H1 (cell line): ENCODE results near the gene BPIFB6. TPM values are rescaled to one million over a fixed set of nuclear protein-coding genes. Genes with fewer than 3 reads are reported as not detected.

Experiments
- CTCF ChIA-PET: fragments of 300-600 bp; sonication (Branson Sonifier 250); formaldehyde crosslinking; loops from one replicate; lab custom pipeline; 2021; ENCODE audit not compliant: partially characterized antibody; lab: Charles Lee
- POLR2A ChIA-PET: fragments of 300-600 bp; sonication (Branson Sonifier 250); formaldehyde crosslinking; loops from one replicate; lab custom pipeline; 2021; ENCODE audit warnings: inconsistent platforms; ENCODE audit not compliant: partially characterized antibody; lab: Charles Lee
- DNase-seq, 2 experiments: peaks; one replicate each; pipeline versions ENCODE4 v3.0.0 to v3.0.0-alpha.2; 2010 to 2022; ENCODE audit warnings: low spot score in 2 of 2, low read depth in 1 of 2, mixed read lengths in 1 of 2
- FAIRE-seq: peaks from 2 replicates; lab custom pipeline; 2011; peaks lifted over from hg19 to GRCh38; lab: Jason Lieb, UNC
- H2AFZ ChIP-seq: 2 replicates; pipeline ENCODE4 v1.8.1; 2012; ENCODE audit warnings: low read length, inconsistent platforms
- H2AK5ac ChIP-seq: 2 replicates; pipeline ENCODE4 v1.6.1; 2013; ENCODE audit warnings: low read depth, low read length
- H2BK120ac ChIP-seq: replicated peaks from 2 replicates; pipeline ENCODE3; 2013; ENCODE audit warnings: low read depth, low read length, inconsistent platforms
- H2BK12ac ChIP-seq: 2 replicates; pipeline ENCODE4 v1.6.1; 2013; ENCODE audit warnings: low read depth, low read length
- H2BK15ac ChIP-seq: 2 replicates; pipeline ENCODE4 v1.6.1; 2013; ENCODE audit warnings: low read length
- H2BK20ac ChIP-seq: 2 replicates; pipeline ENCODE4 v1.6.1; 2013; ENCODE audit warnings: low read length
- H2BK5ac ChIP-seq: 2 replicates; pipeline ENCODE4 v1.6.1; 2013; ENCODE audit warnings: low read depth, low read length
- H3K14ac ChIP-seq: 2 replicates; pipeline ENCODE4 v1.6.1; 2013; ENCODE audit warnings: inconsistent platforms; ENCODE audit not compliant: insufficient read length
- H3K18ac ChIP-seq: 2 replicates; pipeline ENCODE4 v1.6.1; 2013; ENCODE audit warnings: low read length; ENCODE audit errors: extremely low read depth
- H3K23ac ChIP-seq: 2 replicates; pipeline ENCODE4 v1.6.1; 2013; ENCODE audit warnings: inconsistent platforms; ENCODE audit not compliant: insufficient read length
- H3K23me2 ChIP-seq: 2 replicates; pipeline ENCODE4 v1.6.1; 2013; ENCODE audit warnings: low read depth, low read length
- H3K27ac ChIP-seq: 2 replicates; pipeline ENCODE4 v1.6.1; 2011; ENCODE audit warnings: low read depth, low read length, inconsistent platforms
- H3K27me3 ChIP-seq, 4 experiments: replicated peaks in 1 of 4; 1 replicate in 1 of 4; 2 replicates in 3 of 4; pipeline versions ENCODE4 v1.6.1 to v1.8.1; 2011 to 2013; ENCODE audit warnings: low read length in 3 of 4, mild to moderate bottlenecking in 3 of 4, inconsistent platforms in 2 of 4, mixed read lengths in 2 of 4, moderate library complexity in 1 of 4; ENCODE audit not compliant: control insufficient read depth in 3 of 4, insufficient read depth in 3 of 4; ENCODE audit errors: extremely low read depth in 1 of 4
- H3K36me3 ChIP-seq, 4 experiments: 2 replicates each; pipeline versions ENCODE4 v1.6.1 to v1.8.1; 2011 to 2013; ENCODE audit warnings: mild to moderate bottlenecking in 4 of 4, low read length in 3 of 4, moderate library complexity in 2 of 4, control low read depth in 1 of 4, inconsistent platforms in 1 of 4; ENCODE audit not compliant: insufficient read depth in 4 of 4, control insufficient read depth in 2 of 4
- H3K4ac ChIP-seq: replicated peaks from 2 replicates; pipeline ENCODE3; 2013; ENCODE audit warnings: low read length, low read depth, mixed read lengths, inconsistent platforms; ENCODE audit not compliant: insufficient read length
- H3K4me1 ChIP-seq, 4 experiments: replicated peaks in 1 of 4; 1 replicate in 1 of 4; 2 replicates in 3 of 4; pipeline versions ENCODE4 v1.6.1 to v1.8.1; 2011 to 2013; ENCODE audit warnings: low read length in 3 of 4, inconsistent platforms in 2 of 4, mixed read lengths in 1 of 4; ENCODE audit not compliant: insufficient read depth in 4 of 4, control insufficient read depth in 3 of 4
- H3K4me2 ChIP-seq, 2 experiments: 2 replicates each; pipeline versions ENCODE4 v1.6.1 to v1.8.1; 2011 to 2013; ENCODE audit warnings: low read depth in 2 of 2, low read length in 2 of 2, control low read depth in 1 of 2, inconsistent platforms in 1 of 2, mild to moderate bottlenecking in 1 of 2; ENCODE audit not compliant: insufficient read depth in 1 of 2
- H3K4me3 ChIP-seq, 4 experiments: fragments of 200-600, 300-600 bp in 1 of 4; sonication (generic), shearing (Covaris generic), sonication (Bioruptor Twin) in 1 of 4; 2 replicates each; pipeline versions ENCODE4 v1.5.1 to v1.8.1; 2011 to 2016; ENCODE audit warnings: low read length in 4 of 4, low read depth in 3 of 4, control low read depth in 2 of 4, inconsistent platforms in 2 of 4, mild to moderate bottlenecking in 2 of 4, mixed read lengths in 1 of 4, moderate library complexity in 1 of 4; ENCODE audit not compliant: insufficient read depth in 2 of 4; ENCODE audit errors: extremely low read depth in 1 of 4
- H3K56ac ChIP-seq: replicated peaks from 2 replicates; pipeline ENCODE3; 2013; ENCODE audit warnings: low read depth, mild to moderate bottlenecking, mixed read lengths, low read length, inconsistent platforms; ENCODE audit not compliant: insufficient read length
- H3K79me1 ChIP-seq: 2 replicates; pipeline ENCODE4 v1.6.1; 2013; ENCODE audit warnings: low read depth, low read length, control low read depth
- H3K79me2 ChIP-seq, 2 experiments: 2 replicates each; pipeline versions ENCODE4 v1.6.1 to v1.8.1; 2012 to 2013; ENCODE audit warnings: low read length in 2 of 2, mild to moderate bottlenecking in 2 of 2, inconsistent platforms in 1 of 2; ENCODE audit not compliant: insufficient read depth in 2 of 2, control insufficient read depth in 1 of 2
- H3K9ac ChIP-seq, 4 experiments: replicated peaks in 1 of 4; 1 replicate in 1 of 4; 2 replicates in 3 of 4; pipeline versions ENCODE4 v1.6.1 to v1.8.1; 2011 to 2013; ENCODE audit warnings: low read depth in 3 of 4, low read length in 3 of 4, control low read depth in 2 of 4, mild to moderate bottlenecking in 2 of 4, moderate library complexity in 2 of 4, inconsistent platforms in 1 of 4; ENCODE audit errors: extremely low read depth in 1 of 4
- H3K9me3 ChIP-seq, 2 experiments: 2 replicates each; pipeline versions ENCODE4 v1.6.1 to v1.8.1; 2012 to 2013; ENCODE audit warnings: mild to moderate bottlenecking in 2 of 2, moderate library complexity in 2 of 2, control low read depth in 1 of 2, inconsistent platforms in 1 of 2, low read depth in 1 of 2, low read length in 1 of 2, mixed read lengths in 1 of 2; ENCODE audit not compliant: insufficient read depth in 2 of 2
- H4K20me1 ChIP-seq, 2 experiments: replicated peaks in 1 of 2; 2 replicates each; pipeline versions ENCODE3 to v1.8.1; 2011 to 2013; ENCODE audit warnings: inconsistent platforms in 2 of 2, low read length in 2 of 2, mild to moderate bottlenecking in 1 of 2; ENCODE audit not compliant: insufficient read depth in 2 of 2, control insufficient read depth in 1 of 2
- H4K5ac ChIP-seq: 2 replicates; pipeline ENCODE4 v1.6.1; 2013; ENCODE audit warnings: low read length, low read depth, mixed read lengths, inconsistent platforms; ENCODE audit not compliant: insufficient read length
- H4K8ac ChIP-seq: 2 replicates; pipeline ENCODE4 v1.8.0; 2013; ENCODE audit warnings: mild to moderate bottlenecking, moderate library complexity, low read length, inconsistent platforms; ENCODE audit not compliant: insufficient read depth; ENCODE audit errors: extremely low read depth
- H4K91ac ChIP-seq: replicated peaks from 2 replicates; pipeline ENCODE3; 2013; ENCODE audit warnings: low read length, mixed read lengths, inconsistent platforms; ENCODE audit not compliant: insufficient read length
- CBX5 ChIP-seq: fragments of 300-800, 300-1000 bp; sonication (generic); IDR thresholded peaks from 2 replicates; pipeline ENCODE4 v1.7.1; 2016; ENCODE audit warnings: antibody characterized with exemption, low read length, low read depth
- HDAC6 ChIP-seq: IDR thresholded peaks from one replicate; pipeline ENCODE4 v1.7.1; 2012; ENCODE audit warnings: low read depth, mild to moderate bottlenecking, inconsistent platforms, low read length, moderate library complexity
- NANOG ChIP-seq: IDR thresholded peaks from 2 replicates; pipeline ENCODE4 v1.6.1; 2011; ENCODE audit warnings: low read length, low read depth, mild to moderate bottlenecking, inconsistent platforms; ENCODE audit not compliant: insufficient read depth, poor library complexity, severe bottlenecking
- WGBS, 2 experiments: shearing (Covaris generic) in 1 of 2; methylation state at CpG; one replicate each; pipeline versions ENCODE4 v1.1.6 to v1.1.7; 2013 to 2015; ENCODE audit warnings: low lambda C conversion rate in 2 of 2, mixed read lengths in 2 of 2, inconsistent platforms in 1 of 2, low coverage in 1 of 2, missing lambda C conversion rate in 1 of 2; ENCODE audit not compliant: insufficient replicate concordance in 2 of 2, insufficient coverage in 1 of 2, insufficient read length in 1 of 2; ENCODE audit errors: extremely low coverage in 1 of 2, missing lambda C conversion rate in 1 of 2; 5-methylcytosine and 5-hydroxymethylcytosine counted together
- polyA plus RNA-seq, 7 experiments: library from polyadenylated mRNA; depleted of rRNA in 3 of 7; stranded (reverse) in 5 of 7; unstranded in 2 of 7; fragments of >200 nt in 5 of 7; fragments of 200-250 nt in 2 of 7; gene quantifications; 1 replicate in 5 of 7; 2 replicates in 1 of 7; 4 replicates in 1 of 7; pipeline versions ENCODE4 v1.2.1 to v1.2.3, GENCODE V29; 2011 to 2013; ENCODE audit warnings: missing spikeins in 2 of 7, mixed read lengths in 2 of 7
- total RNA-seq: library from RNA; stranded (reverse); fragmentation: NEBNext Ultra II Directional; extraction: Animal tissue kit (Norgen Biotek cat#: 25700); gene quantifications from 2 replicates; pipeline ENCODE4 v1.2.1, GENCODE V29; 2021

Gene BPIFB6
- total and polyA plus RNA-seq, 2 of the 8 experiments (the other 6 are each of a cell fraction or from before 2014, with no cell fraction given) = not detected

DNA sequence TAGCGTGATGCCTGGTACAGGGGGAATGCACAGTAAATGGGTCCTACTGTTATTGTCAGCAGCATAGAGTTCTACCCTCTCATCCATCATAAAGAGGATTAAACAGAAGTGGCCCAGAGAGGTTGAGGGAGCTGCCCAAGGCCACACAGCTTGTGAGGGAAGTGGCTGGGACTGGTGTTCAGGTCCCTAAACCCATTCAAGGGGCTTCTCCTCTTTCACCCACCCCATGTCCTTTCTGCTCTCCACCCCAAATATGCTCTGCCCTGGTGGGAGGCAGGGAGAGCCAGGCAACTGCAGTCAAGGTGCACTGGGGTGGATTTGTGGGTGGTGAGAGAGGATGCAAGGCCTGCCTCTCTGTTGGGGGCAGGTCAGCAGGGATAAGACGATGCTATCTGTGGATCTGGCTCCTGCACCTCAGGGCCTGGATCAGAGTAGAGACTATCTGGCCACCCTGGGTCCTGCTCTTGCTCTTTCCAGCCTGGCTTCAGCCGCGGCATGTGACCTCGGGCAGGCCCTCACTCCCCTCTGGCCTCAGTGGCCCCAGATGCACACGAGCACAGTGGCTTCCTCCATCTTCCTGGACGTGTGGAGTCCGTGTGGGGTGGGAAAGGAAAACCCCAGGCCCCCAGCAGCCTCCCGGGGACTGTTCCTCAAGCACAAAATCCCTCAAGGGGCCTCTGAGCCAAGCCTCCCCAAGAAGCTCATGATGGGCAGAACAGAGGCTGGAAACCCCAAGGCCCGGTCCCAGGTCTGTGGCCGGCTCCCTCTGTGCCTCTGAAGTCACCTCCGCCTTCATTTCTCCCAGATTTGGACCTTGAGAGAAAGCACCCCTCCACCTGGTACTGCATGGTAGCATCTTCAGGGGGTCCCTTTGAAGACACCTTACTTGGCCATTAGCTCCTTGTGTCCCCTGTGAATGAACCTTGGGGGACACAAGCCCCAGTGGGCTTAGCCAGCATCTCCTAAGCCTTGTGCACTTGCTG is 3.4 kb upstream of the BPIFB6 start:
- no peak overlapping the region for H3K23ac ChIP-seq
- no peak for DNase-seq
- no peaks in the 10 kb centered on the region for H3K9me3 ChIP-seq
- H2BK120ac ChIP-seq = no peak overlapping the region
- TF ChIP-seq HDAC6 = no peak
- no peak for TF ChIP-seq CBX5
- TF ChIP-seq NANOG = no peak
- CTCF ChIA-PET = interaction anchor here (1.0 to 2.2 kb wide), 5 partner anchors 13 to 68 kb away, joined by 4 to 7 read pairs (median 5); partner anchors contain the start of gene SUN5
- H3K79me2 ChIP-seq = no peaks in the 10 kb centered on the region
- H2BK12ac ChIP-seq = no peak overlapping the region
- H4K8ac ChIP-seq = no peak overlapping the region; the same call in 1 of the 2 replicates
- peaks cover 8% of the 10 kb centered on the region; the same call in 1 of the 2 replicates for H3K23me2 ChIP-seq
- no peaks in the 10 kb centered on the region for H3K79me1 ChIP-seq
- H2AFZ ChIP-seq = no peak overlapping the region
- no peak overlapping the region for H2BK5ac ChIP-seq
- H3K27ac ChIP-seq = no peak overlapping the region
- no peak overlapping the region for H3K4ac ChIP-seq
- H3K36me3 ChIP-seq = no peaks in the 10 kb centered on the region
- H3K4me3 ChIP-seq = no peak overlapping the region
- POLR2A ChIA-PET = interaction anchor here (1.1 kb wide), 1 partner anchor 10 kb away, joined by 4 read pairs; no protein-coding TSS in a partner anchor
- no peak overlapping the region for H2BK20ac ChIP-seq
- no peak overlapping the region for H4K5ac ChIP-seq
- H3K4me2 ChIP-seq = no peak overlapping the region
- no peak for FAIRE-seq
- H4K91ac ChIP-seq = no peak overlapping the region
- WGBS, 2 experiments = 85% methylated on average over 12 of the region's 12 CpGs; no CpG with 5 or more reads in 1 of the 2 experiments
- no peaks in the 10 kb centered on the region for H3K27me3 ChIP-seq
- no peaks in the 10 kb centered on the region for H3K4me1 ChIP-seq
- no peak overlapping the region for H3K9ac ChIP-seq
- H2AK5ac ChIP-seq = no peak overlapping the region
- H3K18ac ChIP-seq = no peak overlapping the region
- no peak overlapping the region for H3K56ac ChIP-seq
- no peak overlapping the region for H3K14ac ChIP-seq
- no peak overlapping the region for H2BK15ac ChIP-seq
- peaks cover 0 to 5% of the 10 kb centered on the region in 2 experiments for H4K20me1 ChIP-seq
